ENCODE data around the gene GRIK4. TPM values are rescaled to one million over a fixed set of nuclear protein-coding genes. Genes with fewer than 3 reads are reported as not detected.

The GRIK4 gene
- total RNA-seq, 1 donor from 2014 or later, result 4.5 TPM

- no peak for DNase-seq (ENCODE audit: low spot score)
- H3K9me3 Mint-ChIP-seq (ENCODE audit: unreplicated experiment), result no peaks in the 10 kb centered on the region
- no peaks in the 10 kb centered on the region for H3K36me3 Mint-ChIP-seq (ENCODE audit: low read depth, unreplicated experiment)
- H3K4me3 Mint-ChIP-seq (ENCODE audit: unreplicated experiment), result no peak overlapping the region
- TF ChIP-seq, protein P1, sequence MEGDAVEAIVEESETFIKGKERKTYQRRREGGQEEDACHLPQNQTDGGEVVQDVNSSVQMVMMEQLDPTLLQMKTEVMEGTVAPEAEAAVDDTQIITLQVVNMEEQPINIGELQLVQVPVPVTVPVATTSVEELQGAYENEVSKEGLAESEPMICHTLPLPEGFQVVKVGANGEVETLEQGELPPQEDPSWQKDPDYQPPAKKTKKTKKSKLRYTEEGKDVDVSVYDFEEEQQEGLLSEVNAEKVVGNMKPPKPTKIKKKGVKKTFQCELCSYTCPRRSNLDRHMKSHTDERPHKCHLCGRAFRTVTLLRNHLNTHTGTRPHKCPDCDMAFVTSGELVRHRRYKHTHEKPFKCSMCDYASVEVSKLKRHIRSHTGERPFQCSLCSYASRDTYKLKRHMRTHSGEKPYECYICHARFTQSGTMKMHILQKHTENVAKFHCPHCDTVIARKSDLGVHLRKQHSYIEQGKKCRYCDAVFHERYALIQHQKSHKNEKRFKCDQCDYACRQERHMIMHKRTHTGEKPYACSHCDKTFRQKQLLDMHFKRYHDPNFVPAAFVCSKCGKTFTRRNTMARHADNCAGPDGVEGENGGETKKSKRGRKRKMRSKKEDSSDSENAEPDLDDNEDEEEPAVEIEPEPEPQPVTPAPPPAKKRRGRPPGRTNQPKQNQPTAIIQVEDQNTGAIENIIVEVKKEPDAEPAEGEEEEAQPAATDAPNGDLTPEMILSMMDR (IDR thresholded peaks at IDR 0.05; ENCODE audit: unreplicated experiment), result no peak
- H3K27me3 Mint-ChIP-seq (ENCODE audit: unreplicated experiment), result peaks cover 2% of the 10 kb centered on the region
- H3K27ac Mint-ChIP-seq (ENCODE audit: unreplicated experiment), result no peak overlapping the region
- H3K4me1 Mint-ChIP-seq (ENCODE audit: unreplicated experiment), result peaks cover 43% of the 10 kb centered on the region
These were observed 524.2 kb downstream of the GRIK4 start for GRCh38 chr11:121035780-121036179.

DNA sequence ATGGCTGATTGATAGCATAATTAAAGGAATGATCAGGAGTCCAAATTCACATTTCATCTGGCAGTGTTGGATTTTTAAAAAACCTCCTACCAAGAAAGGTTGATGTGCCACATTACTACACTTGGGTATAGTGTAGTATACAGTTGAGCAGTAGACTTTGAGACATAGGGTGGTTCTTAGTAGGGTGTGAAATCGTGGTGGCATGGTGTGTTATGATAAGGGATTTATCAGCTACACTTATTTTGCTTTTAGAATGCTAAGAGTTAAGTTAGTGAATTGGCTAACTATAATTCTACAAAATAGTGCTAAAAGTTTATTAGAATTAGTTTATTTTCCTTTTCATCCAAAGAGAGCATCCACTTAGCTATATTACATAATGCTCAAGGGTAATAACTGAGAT lies 525.5 kb downstream of the GRIK4 start:
- H3K4me3 Mint-ChIP-seq (ENCODE audit: unreplicated experiment), result no peak overlapping the region
- peak overlapping the region; percentile 28 for H3K27ac Mint-ChIP-seq (ENCODE audit: unreplicated experiment)
- H3K36me3 Mint-ChIP-seq (ENCODE audit: low read depth, unreplicated experiment), result no peaks in the 10 kb centered on the region
- no peaks in the 10 kb centered on the region for H3K9me3 Mint-ChIP-seq (ENCODE audit: unreplicated experiment)
- TF ChIP-seq, protein P1 (IDR thresholded peaks at IDR 0.05; ENCODE audit: unreplicated experiment), result no peak
- H3K4me1 Mint-ChIP-seq (ENCODE audit: unreplicated experiment), result peaks cover 56% of the 10 kb centered on the region
- DNase-seq (ENCODE audit: low spot score), result no peak
- H3K27me3 Mint-ChIP-seq (ENCODE audit: unreplicated experiment), result peaks cover 2% of the 10 kb centered on the region

Other genes starting within 250 kb of the GRIK4 start
- gene TLCD5, start 186.4 kb upstream of the GRIK4 start, total RNA-seq (ENCODE audit: unreplicated experiment), result 15.2 TPM
- gene ARHGEF12, start 175.3 kb upstream of the GRIK4 start, total RNA-seq (ENCODE audit: unreplicated experiment), result 128 TPM